ENCODE measurements around the gene ELMO1.

DNA sequence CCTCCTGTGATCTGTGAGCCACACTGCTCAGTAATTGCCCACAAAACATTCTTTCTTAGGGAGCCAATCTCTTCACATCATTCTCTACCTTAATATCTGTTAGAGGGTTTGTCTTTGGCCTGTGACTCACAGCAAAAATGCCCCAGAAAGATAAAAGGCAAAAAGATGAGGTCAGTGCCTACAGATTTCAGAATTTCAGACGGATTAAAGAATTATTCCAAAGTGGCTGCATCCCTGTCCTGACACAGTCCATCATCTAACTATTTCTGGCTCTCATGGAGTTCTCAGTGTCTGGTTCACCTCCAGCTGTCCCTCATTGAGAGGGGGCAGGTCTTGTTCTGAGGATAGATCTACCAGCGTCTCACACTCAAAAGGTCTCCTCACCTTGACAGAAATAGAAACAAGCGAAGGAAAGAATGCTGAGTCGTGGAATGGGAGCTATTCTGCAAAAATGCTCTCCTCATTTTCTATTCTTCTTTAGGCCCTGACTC lies 585.8 kb downstream of the ELMO1 start:
- TF ChIP-seq, protein P1, sequence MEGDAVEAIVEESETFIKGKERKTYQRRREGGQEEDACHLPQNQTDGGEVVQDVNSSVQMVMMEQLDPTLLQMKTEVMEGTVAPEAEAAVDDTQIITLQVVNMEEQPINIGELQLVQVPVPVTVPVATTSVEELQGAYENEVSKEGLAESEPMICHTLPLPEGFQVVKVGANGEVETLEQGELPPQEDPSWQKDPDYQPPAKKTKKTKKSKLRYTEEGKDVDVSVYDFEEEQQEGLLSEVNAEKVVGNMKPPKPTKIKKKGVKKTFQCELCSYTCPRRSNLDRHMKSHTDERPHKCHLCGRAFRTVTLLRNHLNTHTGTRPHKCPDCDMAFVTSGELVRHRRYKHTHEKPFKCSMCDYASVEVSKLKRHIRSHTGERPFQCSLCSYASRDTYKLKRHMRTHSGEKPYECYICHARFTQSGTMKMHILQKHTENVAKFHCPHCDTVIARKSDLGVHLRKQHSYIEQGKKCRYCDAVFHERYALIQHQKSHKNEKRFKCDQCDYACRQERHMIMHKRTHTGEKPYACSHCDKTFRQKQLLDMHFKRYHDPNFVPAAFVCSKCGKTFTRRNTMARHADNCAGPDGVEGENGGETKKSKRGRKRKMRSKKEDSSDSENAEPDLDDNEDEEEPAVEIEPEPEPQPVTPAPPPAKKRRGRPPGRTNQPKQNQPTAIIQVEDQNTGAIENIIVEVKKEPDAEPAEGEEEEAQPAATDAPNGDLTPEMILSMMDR (conservative IDR thresholded peaks at IDR 0.05; ENCODE audit: low read depth, low read length) = no peak
- no peak for TF ChIP-seq EZH2 (IDR thresholded peaks at IDR 0.05; ENCODE audit: low read length, unreplicated experiment)
